ENCODE data around the gene PGAP6. TPM values are rescaled to one million over a fixed set of nuclear protein-coding genes. Genes with fewer than 3 reads are reported as not detected.

Gene PGAP6, protein sequence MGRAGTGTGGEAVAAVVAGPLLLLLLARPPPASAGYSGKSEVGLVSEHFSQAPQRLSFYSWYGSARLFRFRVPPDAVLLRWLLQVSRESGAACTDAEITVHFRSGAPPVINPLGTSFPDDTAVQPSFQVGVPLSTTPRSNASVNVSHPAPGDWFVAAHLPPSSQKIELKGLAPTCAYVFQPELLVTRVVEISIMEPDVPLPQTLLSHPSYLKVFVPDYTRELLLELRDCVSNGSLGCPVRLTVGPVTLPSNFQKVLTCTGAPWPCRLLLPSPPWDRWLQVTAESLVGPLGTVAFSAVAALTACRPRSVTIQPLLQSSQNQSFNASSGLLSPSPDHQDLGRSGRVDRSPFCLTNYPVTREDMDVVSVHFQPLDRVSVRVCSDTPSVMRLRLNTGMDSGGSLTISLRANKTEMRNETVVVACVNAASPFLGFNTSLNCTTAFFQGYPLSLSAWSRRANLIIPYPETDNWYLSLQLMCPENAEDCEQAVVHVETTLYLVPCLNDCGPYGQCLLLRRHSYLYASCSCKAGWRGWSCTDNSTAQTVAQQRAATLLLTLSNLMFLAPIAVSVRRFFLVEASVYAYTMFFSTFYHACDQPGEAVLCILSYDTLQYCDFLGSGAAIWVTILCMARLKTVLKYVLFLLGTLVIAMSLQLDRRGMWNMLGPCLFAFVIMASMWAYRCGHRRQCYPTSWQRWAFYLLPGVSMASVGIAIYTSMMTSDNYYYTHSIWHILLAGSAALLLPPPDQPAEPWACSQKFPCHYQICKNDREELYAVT
- 27.1 to 40.0 TPM (median 35.2 TPM) in 5 replicates for total RNA-seq (2022; extraction: Qiagen RNA extraction)

GRCh38 chr16:381789-382717 is at the start of gene PGAP6:
Gene PGAP6, minus strand, starts transcription at chr16:381978. Its CDS starts 157 bp downstream, at chr16:381821.

GRCh38 chr16:425082-425718 is 43.4 kb upstream of the PGAP6 start, which contains the start of gene RAB11FIP3:
Gene RAB11FIP3, plus strand, starts transcription at chr16:425649. Its CDS starts 358 bp downstream, at chr16:426007.

DNA sequence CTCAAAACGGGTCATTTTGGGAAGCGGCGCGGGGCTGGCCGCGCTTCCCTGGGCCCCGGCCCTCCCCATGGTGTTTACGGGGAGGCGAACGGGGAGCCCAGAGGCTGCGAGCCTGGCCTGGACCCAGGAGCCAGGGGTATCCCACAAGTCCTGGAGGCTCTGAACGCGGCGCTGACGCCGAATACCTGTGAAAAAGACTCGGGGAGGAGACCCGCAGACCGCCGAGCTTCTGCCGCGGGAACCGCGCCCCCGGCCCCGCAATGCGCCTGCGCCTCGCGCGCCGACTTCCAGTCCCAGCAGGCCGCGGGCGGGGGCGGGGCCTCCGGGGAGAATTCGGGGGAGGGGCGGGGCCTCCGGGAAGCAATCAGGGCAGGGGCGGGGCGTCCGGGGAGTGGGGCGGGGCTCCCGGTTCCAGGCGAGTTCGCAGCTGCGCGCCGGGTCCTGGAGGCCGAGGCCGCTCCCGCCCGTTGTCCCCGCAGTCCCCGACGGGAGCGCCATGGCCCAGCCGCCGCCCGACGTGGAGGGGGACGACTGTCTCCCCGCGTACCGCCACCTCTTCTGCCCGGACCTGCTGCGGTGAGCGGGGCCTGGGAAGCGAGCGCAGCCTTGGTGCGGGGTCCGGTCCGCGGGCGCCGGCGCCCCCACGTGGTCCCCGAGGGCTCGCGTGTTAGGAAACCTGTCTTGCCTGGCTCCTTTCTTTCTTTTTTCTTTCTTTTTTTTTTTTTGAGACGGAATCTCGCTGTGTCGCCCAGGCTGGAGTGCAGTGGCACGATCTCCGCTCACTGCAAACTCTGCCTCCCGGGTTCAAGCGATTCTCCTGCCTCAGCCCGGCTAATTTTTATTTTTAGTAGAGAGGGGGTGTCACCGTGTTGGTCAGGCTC is 19.9 kb upstream of the PGAP6 start, which contains the start of gene DECR2:
DECR2 (plus strand) TSS at position 418 of the 881 bp plus-strand sequence; CDS start at position 497, 79 bp downstream.

DNA sequence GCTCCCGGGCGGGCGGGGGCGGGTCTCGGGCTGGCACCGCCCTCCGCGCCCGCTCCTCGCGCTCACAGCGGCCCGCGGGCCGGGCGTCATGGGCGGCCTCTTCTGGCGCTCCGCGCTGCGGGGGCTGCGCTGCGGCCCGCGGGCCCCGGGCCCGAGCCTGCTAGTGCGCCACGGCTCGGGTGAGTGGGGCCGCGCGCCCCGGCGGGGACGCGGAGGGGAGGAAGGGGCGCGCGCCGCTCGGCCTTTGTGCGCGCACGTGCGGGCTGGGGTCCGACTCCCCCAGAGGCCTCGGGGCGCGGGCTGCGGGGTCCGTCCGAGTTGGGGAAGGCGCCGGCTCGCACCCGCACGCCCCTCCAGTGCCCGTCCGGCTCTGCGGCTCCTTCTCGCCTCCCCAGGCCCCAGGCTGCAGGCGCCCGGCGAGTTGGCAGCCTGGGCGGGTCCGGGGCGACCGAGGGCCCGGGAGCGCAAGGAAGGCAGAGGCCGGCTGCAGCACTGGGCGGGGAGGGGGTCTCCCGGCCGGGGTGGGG is 15.4 kb upstream of the PGAP6 start, which contains the start of gene NME4:
NME4 (plus strand) TSS at position 65 of the 527 bp plus-strand sequence; CDS start at position 89, 24 bp downstream.

DNA sequence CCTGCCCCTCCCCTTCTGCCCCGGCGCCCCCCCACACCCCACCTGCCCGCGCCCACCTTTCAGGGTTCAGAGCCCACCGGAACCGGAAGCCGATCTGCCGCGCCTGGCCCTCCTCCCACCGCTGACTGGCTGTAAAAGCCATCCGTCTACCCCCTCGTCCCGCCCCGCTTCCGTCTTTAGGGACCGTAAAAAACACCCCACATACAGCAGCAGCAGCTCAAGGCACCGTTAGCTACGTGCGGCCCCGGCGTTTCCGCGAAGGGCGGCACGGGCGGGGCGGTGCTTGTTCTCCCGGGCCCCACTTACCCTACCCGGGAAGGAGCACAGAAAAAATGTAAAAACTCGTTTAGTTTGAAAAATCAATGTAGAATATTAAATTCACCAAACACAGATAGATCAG is 11.3 kb downstream of the PGAP6 start, which contains the start of gene MRPL28:
MRPL28 (minus strand) TSS at position 96 of the 400 bp plus-strand sequence. CDS start 320 bp downstream, outside the sequence.

DNA sequence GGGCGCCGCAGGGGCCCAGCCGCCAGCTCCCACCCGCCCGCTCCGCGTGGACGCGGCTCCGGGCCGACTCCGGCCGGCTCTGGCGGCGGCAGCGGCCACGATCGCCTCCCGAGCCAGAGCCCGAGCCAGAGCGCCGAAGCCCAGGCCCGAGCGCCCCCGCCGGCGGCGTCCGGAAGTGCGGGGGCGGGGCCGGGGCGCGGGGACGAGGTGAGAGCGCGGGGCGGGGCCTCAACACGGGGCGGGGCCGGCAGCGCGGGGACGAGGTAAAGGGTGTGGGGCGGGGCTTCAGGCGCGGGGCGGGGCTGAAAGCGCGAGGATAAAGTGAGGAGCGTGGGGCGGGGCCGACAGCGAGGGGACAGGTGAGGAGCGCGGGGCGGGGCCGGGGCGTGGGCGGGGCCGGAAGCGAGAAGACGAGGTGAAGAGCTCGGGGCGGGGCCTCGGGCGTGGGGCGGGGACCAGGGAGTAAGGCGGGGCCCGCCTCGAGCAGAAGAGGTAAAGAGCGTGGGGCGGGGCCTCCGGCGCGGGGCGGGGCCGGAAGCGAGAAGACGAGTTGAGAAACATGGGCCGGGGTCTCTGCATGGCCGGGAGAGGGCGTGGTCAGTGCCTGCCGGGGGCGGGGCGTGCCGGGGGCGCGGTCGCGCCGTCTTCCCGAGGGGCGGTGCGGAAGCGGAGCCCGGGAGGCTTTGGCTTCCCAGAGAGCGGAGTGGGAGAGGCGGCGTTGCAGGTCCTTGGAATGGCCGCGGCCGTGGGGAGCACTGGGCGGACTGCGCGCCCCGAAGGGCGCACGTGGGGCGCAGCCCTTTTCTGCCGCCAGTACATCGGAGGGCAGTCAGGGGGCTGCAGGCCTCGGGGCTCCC is 29.0 kb downstream of the PGAP6 start, which contains the start of gene AXIN1:
AXIN1 (minus strand) TSS at position 177 of the 857 bp plus-strand sequence. CDS start 5,698 bp downstream, outside the sequence.

Other genes with a start within 250 kb of the PGAP6 start
- gene NPRL3, start 243.3 kb downstream of the PGAP6 start, total RNA-seq (2022; extraction: Qiagen RNA extraction), result 20.2 to 30.1 TPM (median 27.5 TPM) in 5 replicates
- 0.10 TPM in 1 of 5 replicates, not detected in the others for gene HBZ, start 229.3 kb downstream of the PGAP6 start, total RNA-seq (2022; extraction: Qiagen RNA extraction)
- not detected in 5 replicates for gene HBM, start 216.0 kb downstream of the PGAP6 start, total RNA-seq (2022; extraction: Qiagen RNA extraction)
- 0.45 to 0.62 TPM in 2 of 5 replicates, not detected in the others for gene HBA2, start 209.1 kb downstream of the PGAP6 start, total RNA-seq (2022; extraction: Qiagen RNA extraction)
- 1.1 to 2.4 TPM (median 1.8 TPM) in 5 replicates for gene HBA1, start 205.3 kb downstream of the PGAP6 start, total RNA-seq (2022; extraction: Qiagen RNA extraction)
- 4.5 to 8.0 TPM (median 7.3 TPM) in 5 replicates for gene HBQ1, start 201.5 kb downstream of the PGAP6 start, total RNA-seq (2022; extraction: Qiagen RNA extraction)
- gene LUC7L, start 152.5 kb downstream of the PGAP6 start, total RNA-seq (2022; extraction: Qiagen RNA extraction), result 40.3 to 50.6 TPM (median 43.6 TPM) in 5 replicates
- 43.7 to 49.1 TPM (median 49.0 TPM) in 5 replicates for gene FAM234A, start 147.2 kb downstream of the PGAP6 start, total RNA-seq (2022; extraction: Qiagen RNA extraction)
- gene RGS11, start 106.0 kb downstream of the PGAP6 start, total RNA-seq (2022; extraction: Qiagen RNA extraction), result 2.9 to 4.9 TPM (median 4.4 TPM) in 5 replicates
- gene ARHGDIG, start 101.4 kb downstream of the PGAP6 start, total RNA-seq (2022; extraction: Qiagen RNA extraction), result 2.0 to 3.1 TPM (median 2.7 TPM) in 5 replicates
- gene PDIA2, start 98.8 kb downstream of the PGAP6 start, total RNA-seq (2022; extraction: Qiagen RNA extraction), result 0.15 to 0.50 TPM (median 0.31 TPM) in 5 replicates
- gene AXIN1, start 29.3 kb downstream of the PGAP6 start, total RNA-seq (2022; extraction: Qiagen RNA extraction), result 28.7 to 33.3 TPM (median 32.1 TPM) in 5 replicates
- 120 to 138 TPM (median 130 TPM) in 5 replicates for gene MRPL28, start 11.4 kb downstream of the PGAP6 start, total RNA-seq (2022; extraction: Qiagen RNA extraction)
- gene NME4, start 15.2 kb upstream of the PGAP6 start, total RNA-seq (2022; extraction: Qiagen RNA extraction), result 264 to 457 TPM (median 451 TPM) in 5 replicates
- 21.4 to 30.7 TPM (median 29.9 TPM) in 5 replicates for gene DECR2, start 19.9 kb upstream of the PGAP6 start, total RNA-seq (2022; extraction: Qiagen RNA extraction)
- gene RAB11FIP3, start 43.7 kb upstream of the PGAP6 start, total RNA-seq (2022; extraction: Qiagen RNA extraction), result 26.2 to 32.4 TPM (median 28.4 TPM) in 5 replicates
- 40.4 to 75.7 TPM (median 67.9 TPM) in 5 replicates for gene CAPN15, start 145.7 kb upstream of the PGAP6 start, total RNA-seq (2022; extraction: Qiagen RNA extraction)
- gene PRR35, start 178.4 kb upstream of the PGAP6 start, total RNA-seq (2022; extraction: Qiagen RNA extraction), result 0.08 to 0.28 TPM (median 0.26 TPM) in 5 replicates
- 0.18 to 0.30 TPM (median 0.23 TPM) in 5 replicates for gene NHLRC4, start 185.0 kb upstream of the PGAP6 start, total RNA-seq (2022; extraction: Qiagen RNA extraction)
- 28.4 to 42.0 TPM (median 39.2 TPM) in 5 replicates for gene PIGQ, start 188.0 kb upstream of the PGAP6 start, total RNA-seq (2022; extraction: Qiagen RNA extraction)
- gene RAB40C, start 208.1 kb upstream of the PGAP6 start, total RNA-seq (2022; extraction: Qiagen RNA extraction), result 14.1 to 20.1 TPM (median 19.5 TPM) in 5 replicates
- gene WFIKKN1, start 249.0 kb upstream of the PGAP6 start, total RNA-seq (2022; extraction: Qiagen RNA extraction), result 0.04 to 0.17 TPM (median 0.12 TPM) in 5 replicates

All from A549 treated with AZD2906 at 1 μM for 4 hours (cell line).